Hepatocyte (in vitro differentiated cells): ENCODE results near the gene ELOVL5. TPM values are rescaled to one million over a fixed set of nuclear protein-coding genes. Genes with fewer than 3 reads are reported as not detected.
A peak's percentile ranks its signal among the peaks of the same experiment; 100 is the strongest.
"Not testable (repeated sequence)": the region's sequence is repeated elsewhere in the genome, so short reads cannot be mapped to it uniquely, and the experiment has no call there.

Experiments used
- DNase-seq: peaks from one replicate; pipeline ENCODE4 v3.0.0-alpha.2; 2016; ENCODE audit warnings: low spot score
- H2AFZ ChIP-seq: fragments of 200-600 bp; sonication (generic); 2 replicates; pipeline ENCODE4 v1.6.0; 2016; ENCODE audit warnings: antibody characterized with exemption, mild to moderate bottlenecking
- H3K27ac ChIP-seq: fragments of 200-600 bp; sonication (generic); 2 replicates; pipeline ENCODE4 v1.5.1; 2016; ENCODE audit warnings: mild to moderate bottlenecking
- H3K27me3 ChIP-seq: fragments of 200-600 bp; sonication (generic); 2 replicates; pipeline ENCODE4 v1.6.1; 2016
- H3K36me3 ChIP-seq: fragments of 200-600 bp; sonication (generic); replicated peaks from 2 replicates; pipeline ENCODE4 v1.5.1; 2016; ENCODE audit warnings: low read depth; ENCODE audit not compliant: insufficient read depth
- H3K4me1 ChIP-seq: fragments of 200-600 bp; sonication (generic); 2 replicates; pipeline ENCODE4 v1.5.1; 2016; ENCODE audit warnings: mild to moderate bottlenecking, moderate library complexity; ENCODE audit not compliant: insufficient read depth
- H3K4me2 ChIP-seq: fragments of 200-600 bp; sonication (generic); 2 replicates; pipeline ENCODE4 v1.6.0; 2016
- H3K4me3 ChIP-seq: fragments of 200-600 bp; sonication (generic); 2 replicates; pipeline ENCODE4 v1.5.1; 2016; ENCODE audit warnings: mild to moderate bottlenecking
- H3K79me2 ChIP-seq: fragments of 200-600 bp; sonication (generic); 2 replicates; pipeline ENCODE4 v1.6.0; 2017; ENCODE audit warnings: mild to moderate bottlenecking
- H3K9me2 ChIP-seq: fragments of 200-600 bp; sonication (generic); replicated peaks from 2 replicates; pipeline ENCODE4 v1.6.0; 2017; ENCODE audit warnings: mild to moderate bottlenecking; ENCODE audit not compliant: insufficient read depth
- H3K9me3 ChIP-seq: fragments of 200-600 bp; sonication (generic); 2 replicates; pipeline ENCODE4 v1.5.1; 2016; ENCODE audit warnings: low read depth, mild to moderate bottlenecking
- H4K20me1 ChIP-seq: fragments of 200-600 bp; sonication (generic); 2 replicates; pipeline ENCODE4 v1.6.0; 2016; ENCODE audit warnings: mild to moderate bottlenecking; ENCODE audit not compliant: insufficient read depth, poor library complexity, severe bottlenecking
- CTCF ChIP-seq: fragments of 200-600 bp; sonication (generic); IDR thresholded peaks from 2 replicates; pipeline ENCODE4 v1.5.1; 2016; ENCODE audit warnings: antibody characterized with exemption, mild to moderate bottlenecking; ENCODE audit not compliant: poor library complexity
- EZH2 ChIP-seq: fragments of 200-600 bp; sonication (generic); IDR thresholded peaks from 2 replicates; pipeline ENCODE4 v1.6.1; 2016; ENCODE audit warnings: antibody characterized with exemption, mild to moderate bottlenecking, borderline replicate concordance
- EZH2phosphoT487 ChIP-seq: fragments of 200-600 bp; sonication (generic); IDR thresholded peaks from one replicate; pipeline ENCODE4 v1.6.1; 2018; ENCODE audit warnings: antibody characterized with exemption, mild to moderate bottlenecking, low read depth, moderate library complexity; ENCODE audit not compliant: unreplicated experiment, severe bottlenecking
- WGBS: methylation state at CpG from one replicate; pipeline ENCODE4 v1.1.6; 2016; ENCODE audit warnings: low lambda C conversion rate; ENCODE audit errors: missing lambda C conversion rate; 5-methylcytosine and 5-hydroxymethylcytosine counted together
- polyA plus RNA-seq: library from polyadenylated mRNA; unstranded; fragments of >200 nt; fragmentation: Nextera tagmentation; extraction: Ambion mirVana; gene quantifications from 2 replicates; pipeline ENCODE4 v1.2.1, GENCODE V29; 2016
- total RNA-seq: library from RNA; depleted of rRNA; stranded (reverse); fragments of >200 nt; gene quantifications from 2 replicates; pipeline ENCODE4 v1.2.3, GENCODE V29; 2014

ELOVL5 gene
- total and polyA plus RNA-seq, 2 experiments from 2014 or later = 144 to 156 TPM

GRCh38 chr6:53321701-53322100 lies 27.0 kb downstream of the ELOVL5 start:
- no peak for DNase-seq
- 57% methylated on average over 2 of the region's 2 CpGs for WGBS
- Histone ChIP-seq H3K4me2 (peak overlapping the region; percentile 43), H3K4me3 (no peak overlapping the region), H3K9me2 (no peaks in the 10 kb centered on the region), H3K4me1 (peaks cover 18% of the 10 kb centered on the region), H3K36me3 (no peaks in the 10 kb centered on the region), H3K9me3 (no peaks in the 10 kb centered on the region), H3K27me3 (no peaks in the 10 kb centered on the region), H3K79me2 (peaks cover 86% of the 10 kb centered on the region), H4K20me1 (peaks cover 12% of the 10 kb centered on the region), H3K27ac (peak overlapping the region; percentile 41), H2AFZ (no peak overlapping the region)
- TF ChIP-seq EZH2phosphoT487 = no peak
- no peak for TF ChIP-seq EZH2
- no peak for TF ChIP-seq CTCF

- 80% methylated on average over 5 of the region's 5 CpGs for WGBS
- no peak for TF ChIP-seq EZH2phosphoT487
- no peak for TF ChIP-seq EZH2
- TF ChIP-seq CTCF = no peak
- H3K27ac ChIP-seq = no peak overlapping the region
Observed at GRCh38 chr6:53320964-53321363, 27.8 kb downstream of the ELOVL5 start.

GRCh38 chr6:53318429-53318828 lies 30.3 kb downstream of the ELOVL5 start:
- H3K4me3 ChIP-seq = no peak overlapping the region
- peaks cover 18% of the 10 kb centered on the region for H3K4me1 ChIP-seq
- H3K27ac ChIP-seq = no peak overlapping the region
- no peak for TF ChIP-seq EZH2
- TF ChIP-seq CTCF = no peak
- no peak for TF ChIP-seq EZH2phosphoT487
- no peak overlapping the region for H3K4me2 ChIP-seq
- DNase-seq = no peak
- no peaks in the 10 kb centered on the region for H3K9me2 ChIP-seq
- WGBS = 97% methylated on average over 5 of the region's 5 CpGs
- no peak overlapping the region for H2AFZ ChIP-seq
- no peaks in the 10 kb centered on the region for H3K36me3 ChIP-seq
- H3K79me2 ChIP-seq = peaks cover 92% of the 10 kb centered on the region
- peaks cover 20% of the 10 kb centered on the region for H4K20me1 ChIP-seq
- H3K9me3 ChIP-seq = no peaks in the 10 kb centered on the region
- H3K27me3 ChIP-seq = no peaks in the 10 kb centered on the region

More at GRCh38 chr6:53320964-53321363, 27.8 kb downstream of the ELOVL5 start:
- Histone ChIP-seq H3K9me3 (no peaks in the 10 kb centered on the region), H2AFZ (no peak overlapping the region), H3K36me3 (no peaks in the 10 kb centered on the region), H3K27me3 (no peaks in the 10 kb centered on the region), H3K4me3 (no peak overlapping the region), H3K79me2 (peaks cover 89% of the 10 kb centered on the region), H3K4me1 (peaks cover 18% of the 10 kb centered on the region), H3K9me2 (no peaks in the 10 kb centered on the region), H3K4me2 (peak overlapping the region; percentile 43), H4K20me1 (peaks cover 12% of the 10 kb centered on the region)
- DNase-seq = no peak

- DNase-seq = no peak
- 98% methylated on average over 2 of the region's 2 CpGs for WGBS
Observed at GRCh38 chr6:53317861-53318260, 30.9 kb downstream of the ELOVL5 start.

GRCh38 chr6:53317299-53317698 lies 31.5 kb downstream of the ELOVL5 start:
- H3K27me3 ChIP-seq, H3K9me3 ChIP-seq, H3K4me2 ChIP-seq, H3K4me3 ChIP-seq, H3K36me3 ChIP-seq, H2AFZ ChIP-seq, H3K27ac ChIP-seq, DNase-seq, H3K9me2 ChIP-seq: not testable (repeated sequence)
- Histone ChIP-seq H4K20me1 (peaks cover 21% of the 10 kb centered on the region), H3K4me1 (peaks cover 13% of the 10 kb centered on the region), H3K79me2 (peaks cover 92% of the 10 kb centered on the region)
- 91% methylated on average over 8 of the region's 8 CpGs for WGBS

More at GRCh38 chr6:53317861-53318260, 30.9 kb downstream of the ELOVL5 start:
- peaks cover 22% of the 10 kb centered on the region for H4K20me1 ChIP-seq
- H3K9me3 ChIP-seq = no peaks in the 10 kb centered on the region
- TF ChIP-seq EZH2 (no peak), CTCF (no peak), EZH2phosphoT487 (no peak)
- peaks cover 18% of the 10 kb centered on the region for H3K4me1 ChIP-seq
- H3K36me3 ChIP-seq = no peaks in the 10 kb centered on the region
- H3K9me2 ChIP-seq = no peaks in the 10 kb centered on the region
- H3K79me2 ChIP-seq = peaks cover 92% of the 10 kb centered on the region
- H2AFZ ChIP-seq = no peak overlapping the region
- no peak overlapping the region for H3K4me3 ChIP-seq
- no peak overlapping the region for H3K4me2 ChIP-seq
- no peaks in the 10 kb centered on the region for H3K27me3 ChIP-seq
- H3K27ac ChIP-seq = no peak overlapping the region
